Kidney (tissue), 14 donors: Measurements from ENCODE around the gene ICE2. TPM values are rescaled to one million over a fixed set of nuclear protein-coding genes. Genes with fewer than 3 reads are reported as not detected.

Source experiments
- DNase-seq, 5 donors: peaks; one replicate each; pipeline ENCODE4 v3.0.0-alpha.2; 2013 to 2020
- FAIRE-seq: peaks from 2 replicates; lab custom pipeline; 2012; peaks lifted over from hg19 to GRCh38; lab: Jason Lieb, UNC
- H3K27ac ChIP-seq, 2 donors: one replicate each; pipeline ENCODE4 v1.7.0; 2013; ENCODE audit warnings: low read depth in 2 of 2, low read length in 2 of 2, inconsistent platforms in 1 of 2
- H3K27me3 ChIP-seq: one replicate; pipeline ENCODE4 v1.7.1; 2013; ENCODE audit warnings: low read length, inconsistent platforms; ENCODE audit not compliant: control insufficient read depth, insufficient read depth
- H3K36me3 ChIP-seq, 3 donors: one replicate each; pipeline versions ENCODE4 v1.7.0 to v1.7.1; 2013; ENCODE audit warnings: low read length in 3 of 3, control low read depth in 1 of 3, inconsistent platforms in 1 of 3; ENCODE audit not compliant: insufficient read depth in 3 of 3, control insufficient read depth in 2 of 3
- H3K4me1 ChIP-seq, 3 donors: one replicate each; pipeline versions ENCODE4 v1.7.0 to v1.7.1; 2013; ENCODE audit warnings: low read length in 3 of 3, inconsistent platforms in 1 of 3, low read depth in 1 of 3; ENCODE audit not compliant: control insufficient read depth in 2 of 3, insufficient read depth in 2 of 3
- H3K4me3 ChIP-seq, 3 donors: one replicate each; pipeline versions ENCODE4 v1.7.0 to v1.8.1; 2013; ENCODE audit warnings: low read length in 3 of 3, control low read depth in 1 of 3, inconsistent platforms in 1 of 3
- H3K9ac ChIP-seq, 3 donors: one replicate each; pipeline versions ENCODE4 v1.7.0 to v1.7.1; 2013; ENCODE audit warnings: low read length in 3 of 3, control low read depth in 1 of 3, inconsistent platforms in 1 of 3
- H3K9me3 ChIP-seq, 3 donors: one replicate each; pipeline versions ENCODE4 v1.7.0 to v1.7.1; 2013; ENCODE audit warnings: low read length in 3 of 3, control low read depth in 1 of 3, inconsistent platforms in 1 of 3; ENCODE audit not compliant: control insufficient read depth in 2 of 3, insufficient read depth in 1 of 3
- intact Hi-C: fragments of 100-400 bp; cut with DNase I; formaldehyde crosslinking; loops from one replicate; pipeline ENCODE4 v1.11.1; 2022
- polyA plus RNA-seq: library from polyadenylated mRNA; stranded (reverse); fragments of 350-450 nt; fragmentation: Illumina TruSeq; extraction: RNeasy Lipid Tissue Mini Kit (QIAGEN cat#74804); gene quantifications from one replicate; pipeline ENCODE4 v1.2.3, GENCODE V29; 2014; ENCODE audit warnings: low read depth, low replicate concordance; ENCODE audit not compliant: insufficient read depth
- total RNA-seq: library from RNA; stranded (reverse); fragmentation: NEBNext Ultra II Directional; extraction: Animal tissue kit (Norgen Biotek cat#: 25700); gene quantifications from one replicate; pipeline ENCODE4 v1.2.1, GENCODE V29; 2021
- TF ChIP-seq, protein P1 (sequence below): IDR thresholded peaks from 3 replicates; pipeline ENCODE4 v1.5.1; 2012; ENCODE audit warnings: mild to moderate bottlenecking, moderate library complexity, borderline replicate concordance; ENCODE audit not compliant: insufficient read depth; ENCODE audit errors: extremely low read depth
- donor health status: control.
- donor health status: control.
- donor health status: control.
- donor health status: control.
- donor health status: control.
- donor health status: DM: yes; HTN: yes; CAD: no.
- donor health status: Normal renal cell carcinoma (clear cell type).

ICE2 gene
- total and polyA plus RNA-seq, 2 donors from 2014 or later = 16.4 to 61.4 TPM

DNA sequence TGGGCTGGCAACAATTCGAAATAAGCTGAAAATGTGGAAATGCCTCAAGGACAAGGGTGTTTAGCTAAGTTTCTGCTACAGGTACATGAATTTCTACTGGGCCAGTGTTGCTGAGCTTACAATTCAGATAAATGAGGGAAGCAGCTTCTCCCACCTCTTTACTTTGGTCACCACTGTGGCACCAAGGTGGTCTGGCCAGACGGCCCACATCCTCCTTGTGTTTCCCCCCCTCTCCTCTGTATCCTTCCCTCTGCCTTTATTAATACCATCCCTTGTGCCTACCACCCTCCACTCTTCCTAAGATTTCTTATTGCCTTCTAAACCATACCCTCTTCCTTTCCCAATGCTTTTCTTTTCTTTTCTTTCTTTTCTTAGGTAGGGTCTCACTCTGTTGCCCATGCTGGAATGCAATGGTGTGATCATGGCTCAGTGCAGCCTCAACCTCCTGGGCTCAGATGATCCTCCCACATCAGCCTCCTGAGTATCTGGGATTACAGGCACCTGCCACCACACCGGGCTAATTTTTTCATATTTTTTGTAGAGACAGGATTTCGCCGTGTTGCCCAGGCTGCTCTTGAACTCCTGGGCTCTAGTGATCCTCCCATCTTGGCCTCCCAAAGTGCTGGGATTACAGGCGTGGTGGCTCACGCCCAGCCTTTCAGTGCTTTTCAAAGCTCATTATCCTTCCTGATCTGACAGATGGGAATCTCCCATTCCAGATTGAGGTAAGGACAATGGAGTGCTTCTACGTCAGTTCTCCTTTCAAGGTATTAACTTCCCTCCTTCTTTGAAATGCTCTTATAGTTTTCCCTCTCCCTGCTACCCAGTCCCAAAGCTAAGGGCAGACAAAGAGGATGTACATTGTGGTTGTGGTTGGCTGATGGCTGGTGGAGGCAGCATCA, 95.9 kb downstream of the ICE2 start:
- FAIRE-seq (no peak), DNase-seq (no peak)
- no peaks in the 10 kb centered on the region for H3K9me3 ChIP-seq
- H3K9ac ChIP-seq = no peak overlapping the region
- H3K4me3 ChIP-seq = no peak overlapping the region
- H3K27ac ChIP-seq = no peak overlapping the region
- TF ChIP-seq, protein P1, sequence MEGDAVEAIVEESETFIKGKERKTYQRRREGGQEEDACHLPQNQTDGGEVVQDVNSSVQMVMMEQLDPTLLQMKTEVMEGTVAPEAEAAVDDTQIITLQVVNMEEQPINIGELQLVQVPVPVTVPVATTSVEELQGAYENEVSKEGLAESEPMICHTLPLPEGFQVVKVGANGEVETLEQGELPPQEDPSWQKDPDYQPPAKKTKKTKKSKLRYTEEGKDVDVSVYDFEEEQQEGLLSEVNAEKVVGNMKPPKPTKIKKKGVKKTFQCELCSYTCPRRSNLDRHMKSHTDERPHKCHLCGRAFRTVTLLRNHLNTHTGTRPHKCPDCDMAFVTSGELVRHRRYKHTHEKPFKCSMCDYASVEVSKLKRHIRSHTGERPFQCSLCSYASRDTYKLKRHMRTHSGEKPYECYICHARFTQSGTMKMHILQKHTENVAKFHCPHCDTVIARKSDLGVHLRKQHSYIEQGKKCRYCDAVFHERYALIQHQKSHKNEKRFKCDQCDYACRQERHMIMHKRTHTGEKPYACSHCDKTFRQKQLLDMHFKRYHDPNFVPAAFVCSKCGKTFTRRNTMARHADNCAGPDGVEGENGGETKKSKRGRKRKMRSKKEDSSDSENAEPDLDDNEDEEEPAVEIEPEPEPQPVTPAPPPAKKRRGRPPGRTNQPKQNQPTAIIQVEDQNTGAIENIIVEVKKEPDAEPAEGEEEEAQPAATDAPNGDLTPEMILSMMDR = no peak
- peaks cover 0 to 3% (median 0%) of the 10 kb centered on the region in 3 donors for H3K4me1 ChIP-seq
- peaks cover 0 to 5% (median 0%) of the 10 kb centered on the region in 3 donors for H3K36me3 ChIP-seq
- H3K27me3 ChIP-seq = no peaks in the 10 kb centered on the region
- intact Hi-C loops = no loop called here

DNA sequence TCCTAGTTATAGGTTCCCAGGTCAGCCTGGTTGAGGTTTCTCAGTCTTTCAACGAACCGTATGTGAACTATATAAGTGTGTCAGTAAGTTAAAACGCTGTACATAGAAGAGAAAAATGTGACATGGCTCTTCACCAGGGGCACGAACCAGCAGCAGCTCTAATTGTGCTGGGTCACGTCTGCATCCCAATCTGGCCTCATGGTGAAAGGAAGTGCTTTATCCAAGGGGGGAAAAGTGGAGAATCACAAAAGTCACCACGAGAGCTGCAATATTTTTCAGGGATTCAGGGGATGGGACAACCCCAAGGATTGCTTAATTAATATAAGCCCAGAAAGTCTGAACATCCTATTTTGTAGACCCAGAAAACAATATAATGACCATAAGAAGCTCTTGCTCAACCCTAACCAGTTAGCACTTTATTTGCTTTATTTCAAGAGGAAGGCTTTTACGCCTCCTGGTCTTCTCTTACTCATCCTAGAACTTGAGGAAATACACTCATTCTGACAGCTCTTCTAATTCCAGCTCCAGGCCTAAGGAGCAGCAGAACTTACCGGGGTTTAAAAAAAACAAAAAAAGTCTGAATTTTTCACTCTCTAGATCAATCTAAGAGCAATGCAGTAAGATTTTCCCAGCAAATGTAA, 97.7 kb downstream of the ICE2 start:
- intact Hi-C loops = no loop called here
- peaks cover 3 to 7% (median 3%) of the 10 kb centered on the region in 3 donors for H3K36me3 ChIP-seq
- H3K27me3 ChIP-seq = no peaks in the 10 kb centered on the region
- H3K9me3 ChIP-seq = no peaks in the 10 kb centered on the region
- TF ChIP-seq, protein P1 = no peak
- H3K27ac ChIP-seq = no peak overlapping the region
- H3K4me1 ChIP-seq = peaks cover 0 to 3% (median 0%) of the 10 kb centered on the region in 3 donors
- H3K4me3 ChIP-seq = no peak overlapping the region
- FAIRE-seq (no peak), DNase-seq (no peak)
- no peak overlapping the region for H3K9ac ChIP-seq

DNA sequence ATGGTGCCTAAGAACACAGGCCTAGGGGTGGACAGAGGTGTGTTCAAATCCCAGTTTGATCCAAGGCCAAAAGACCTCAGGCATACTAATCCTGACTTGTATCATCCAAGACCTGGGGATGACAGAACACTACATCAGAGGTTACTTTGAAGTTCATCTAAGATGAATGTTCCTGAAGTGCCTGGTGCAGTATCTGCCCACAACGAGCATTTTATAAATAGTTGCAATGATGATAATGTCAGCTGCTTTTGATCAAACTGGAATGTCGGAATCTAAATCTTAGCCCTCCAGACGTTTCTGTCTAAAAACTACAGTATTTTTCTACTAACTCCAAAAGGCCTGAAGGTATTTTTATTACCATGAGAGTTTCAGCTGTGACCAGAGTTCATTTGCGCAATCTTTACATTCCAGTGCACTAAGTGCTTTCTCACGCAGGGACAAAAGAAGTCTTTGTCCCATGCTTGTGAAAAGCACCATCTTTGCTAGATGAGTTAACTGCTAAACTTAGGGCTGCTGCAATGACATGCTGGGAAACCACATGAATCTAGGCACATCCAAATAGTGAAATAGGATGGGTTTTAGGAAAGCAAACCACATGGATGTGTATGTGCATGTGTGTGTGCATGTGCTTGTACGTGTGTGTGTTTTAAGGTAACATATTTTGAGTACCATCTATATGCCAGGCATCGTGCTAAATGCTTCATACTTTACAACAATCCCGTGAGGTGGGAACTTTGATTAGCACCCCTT, 99.2 kb downstream of the ICE2 start:
- DNase-seq (peak in 3 of 5 donors; percentile 45 to 88 (median 86)), FAIRE-seq (no peak)
- H3K27me3 ChIP-seq = no peaks in the 10 kb centered on the region
- H3K36me3 ChIP-seq = peaks cover 3 to 7% (median 3%) of the 10 kb centered on the region in 3 donors
- H3K27ac ChIP-seq = no peak overlapping the region
- TF ChIP-seq, protein P1 = no peak
- no peak overlapping the region for H3K9ac ChIP-seq
- peaks cover 0 to 3% (median 0%) of the 10 kb centered on the region in 3 donors for H3K4me1 ChIP-seq
- H3K4me3 ChIP-seq = no peak overlapping the region
- intact Hi-C loops = no loop called here
- no peaks in the 10 kb centered on the region for H3K9me3 ChIP-seq
